SU-DHL-6 (cell line): ENCODE results near the gene PTPRN2.

Experiments
- CTCF ChIP-seq: fragments of 200-600 bp; sonication (generic); IDR thresholded peaks from one replicate; pipeline ENCODE4 v1.5.1; 2017; ENCODE audit warnings: antibody characterized with exemption, mild to moderate bottlenecking, low read length, moderate library complexity; ENCODE audit not compliant: insufficient read depth, poor library complexity, severe bottlenecking
- EZH2phosphoT487 ChIP-seq: fragments of 200-600 bp; sonication (generic), shearing (Covaris generic); conservative IDR thresholded peaks from 2 replicates; pipeline ENCODE4 v1.6.1; 2018; ENCODE audit warnings: mild to moderate bottlenecking, antibody characterized with exemption, low read length, moderate library complexity, mixed read lengths

- TF ChIP-seq CTCF (no peak), EZH2phosphoT487 (no peak)
Observed at GRCh38 chr7:158561659-158562058, 26.0 kb downstream of the PTPRN2 start.
